Calu3 (cell line): ENCODE measurements around the gene CES2. TPM values are rescaled to one million over a fixed set of nuclear protein-coding genes. Genes with fewer than 3 reads are reported as not detected.

Experiments
- BruUV-seq: library from RNA; stranded (reverse); fragments of 400-500 nt; replicated peaks from 2 replicates; lab custom pipeline; 2021; lab: Mats Ljungman, UMichigan
- CTCF ChIA-PET: fragments of 300-600 bp; sonication (Branson Sonifier 250); formaldehyde crosslinking; loops from one replicate; lab custom pipeline; 2022; ENCODE audit warnings: antibody characterized with exemption; lab: Charles Lee
- DNase-seq: peaks from one replicate; pipeline ENCODE4 v3.0.0; 2022
- H3K27ac Mint-ChIP-seq: one replicate; pipeline ENCODE4 v1.8.0; 2022; ENCODE audit warnings: mixed read lengths; ENCODE audit not compliant: unreplicated experiment
- H3K27me3 Mint-ChIP-seq: one replicate; pipeline ENCODE4 v1.8.0; 2022; ENCODE audit warnings: mixed read lengths; ENCODE audit not compliant: unreplicated experiment
- H3K36me3 Mint-ChIP-seq: one replicate; pipeline ENCODE4 v1.8.0; 2022; ENCODE audit warnings: mild to moderate bottlenecking, moderate library complexity, mixed read lengths; ENCODE audit not compliant: insufficient read depth, unreplicated experiment
- H3K4me1 Mint-ChIP-seq: one replicate; pipeline ENCODE4 v1.8.0; 2022; ENCODE audit warnings: mild to moderate bottlenecking, low read depth, mixed read lengths; ENCODE audit not compliant: unreplicated experiment
- H3K4me3 Mint-ChIP-seq: one replicate; pipeline ENCODE4 v1.8.0; 2022; ENCODE audit warnings: mild to moderate bottlenecking, low read depth, moderate library complexity, mixed read lengths; ENCODE audit not compliant: unreplicated experiment
- H3K9me3 Mint-ChIP-seq: one replicate; pipeline ENCODE4 v1.8.0; 2022; ENCODE audit warnings: low read depth, mixed read lengths; ENCODE audit not compliant: unreplicated experiment
- CTCF ChIP-seq: fragments of 200-600 bp; IDR thresholded peaks from one replicate; pipeline ENCODE4 v1.8.0; 2022; ENCODE audit warnings: antibody characterized with exemption; ENCODE audit not compliant: unreplicated experiment
- intact Hi-C: fragments of 100-400 bp; cut with micrococcal nuclease; formaldehyde crosslinking; loops from one replicate; pipeline ENCODE4 v1.10.0; 2022; ENCODE audit not compliant: unreplicated experiment
- total RNA-seq: library from RNA; stranded (reverse); gene quantifications from 2 replicates; pipeline ENCODE4 v1.2.3, GENCODE V29; 2022

CES2 gene
- total RNA-seq, 1 experiment from 2014 or later = 61.1 TPM

GRCh38 chr16:66913711-66914110 lies 21.6 kb upstream of the CES2 start:
- BruUV-seq = no TSS peak
- Mint-ChIP-seq H3K27ac (no peak overlapping the region), H3K4me3 (no peak overlapping the region), H3K9me3 (no peaks in the 10 kb centered on the region), H3K27me3 (peaks cover 35% of the 10 kb centered on the region), H3K4me1 (no peaks in the 10 kb centered on the region), H3K36me3 (no peaks in the 10 kb centered on the region)
- CTCF ChIA-PET = no interaction called here
- intact Hi-C loops = no loop called here
- no peak for DNase-seq
- no peak for TF ChIP-seq CTCF

- BruUV-seq = no TSS peak
- DNase-seq = no peak
- intact Hi-C loops = no loop called here
- peaks cover 33% of the 10 kb centered on the region for H3K27me3 Mint-ChIP-seq
- no peak overlapping the region for H3K4me3 Mint-ChIP-seq
- no peaks in the 10 kb centered on the region for H3K9me3 Mint-ChIP-seq
- no peaks in the 10 kb centered on the region for H3K4me1 Mint-ChIP-seq
- no peaks in the 10 kb centered on the region for H3K36me3 Mint-ChIP-seq
- CTCF ChIA-PET = no interaction called here
- H3K27ac Mint-ChIP-seq = no peak overlapping the region
- TF ChIP-seq CTCF = no peak
Observed at GRCh38 chr16:66914541-66914940, 20.8 kb upstream of the CES2 start.

GRCh38 chr16:66915041-66915440 lies 20.3 kb upstream of the CES2 start:
- peaks cover 33% of the 10 kb centered on the region for H3K27me3 Mint-ChIP-seq
- H3K36me3 Mint-ChIP-seq = no peaks in the 10 kb centered on the region
- no peaks in the 10 kb centered on the region for H3K4me1 Mint-ChIP-seq
- intact Hi-C loops = no loop called here
- no TSS peak for BruUV-seq
- DNase-seq = no peak
- CTCF ChIA-PET = no interaction called here
- H3K4me3 Mint-ChIP-seq = no peak overlapping the region
- no peak overlapping the region for H3K27ac Mint-ChIP-seq
- TF ChIP-seq CTCF = no peak
- no peaks in the 10 kb centered on the region for H3K9me3 Mint-ChIP-seq

GRCh38 chr16:66916518-66916917 lies 18.8 kb upstream of the CES2 start:
- TF ChIP-seq CTCF = no peak
- intact Hi-C loops = no loop called here
- Mint-ChIP-seq H3K36me3 (no peaks in the 10 kb centered on the region), H3K27ac (no peak overlapping the region), H3K4me1 (no peaks in the 10 kb centered on the region), H3K27me3 (peaks cover 33% of the 10 kb centered on the region), H3K4me3 (no peak overlapping the region), H3K9me3 (no peaks in the 10 kb centered on the region)
- CTCF ChIA-PET = no interaction called here
- BruUV-seq = no TSS peak
- DNase-seq = no peak
